Lower leg skin (tissue), 3 donors: ENCODE data around the gene PTGER1.

ENCODE experiments used
- CTCF ChIP-seq, 3 donors: fragments of 450-650 bp; IDR thresholded peaks; one replicate each; pipeline ENCODE4 v1.5.1; 2016; ENCODE audit warnings: antibody characterized with exemption in 3 of 3, mild to moderate bottlenecking in 3 of 3, moderate library complexity in 2 of 3
- POLR2A ChIP-seq, 2 donors: fragments of 450-650 bp; IDR thresholded peaks; one replicate each; pipeline ENCODE4 v1.6.1; 2016 to 2017; ENCODE audit warnings: antibody characterized with exemption in 2 of 2, mild to moderate bottlenecking in 1 of 2, moderate library complexity in 1 of 2

- TF ChIP-seq CTCF (IDR thresholded peaks at IDR 0.05) (no peak), POLR2A (IDR thresholded peaks at IDR 0.05) (no peak)
These were observed 46.2 kb downstream of the PTGER1 start for GRCh38 chr19:14428882-14429416.
